ENCODE data around the gene SAPCD2.

- TF ChIP-seq POLR2A (IDR thresholded peaks at IDR 0.05) (no peak), CTCF (IDR thresholded peaks at IDR 0.05) (no peak)
Measured at GRCh38 chr9:137074657-137075274, 4.4 kb upstream of the SAPCD2 start.
